KMS-11 (cell line): ENCODE data around the gene SYT1.

Source experiments
- H2AFZ ChIP-seq: fragments of 200-600 bp; sonication (generic); 2 replicates; pipeline ENCODE4 v1.6.1; 2016; ENCODE audit warnings: antibody characterized with exemption, mixed run types, low read depth
- H3K27ac ChIP-seq: fragments of 200-600 bp; sonication (generic); 2 replicates; pipeline ENCODE4 v1.6.1; 2016; ENCODE audit warnings: mild to moderate bottlenecking, mixed run types
- H3K27me3 ChIP-seq: fragments of 200-600 bp; sonication (generic); 2 replicates; pipeline ENCODE4 v1.6.1; 2017; ENCODE audit warnings: mild to moderate bottlenecking, low read depth, mixed run types, moderate library complexity; ENCODE audit not compliant: insufficient read depth
- H3K36me3 ChIP-seq: fragments of 200-600 bp; sonication (generic); 2 replicates; pipeline ENCODE4 v1.6.1; 2017; ENCODE audit warnings: mild to moderate bottlenecking, mixed run types; ENCODE audit not compliant: insufficient read depth
- H3K4me1 ChIP-seq: fragments of 200-600 bp; sonication (generic); 2 replicates; pipeline ENCODE4 v1.6.1; 2016; ENCODE audit warnings: mild to moderate bottlenecking, low read depth, mixed run types; ENCODE audit not compliant: poor library complexity, severe bottlenecking
- H3K4me2 ChIP-seq: fragments of 200-600 bp; sonication (generic); 2 replicates; pipeline ENCODE4 v1.7.0; 2016; ENCODE audit warnings: mild to moderate bottlenecking, mixed run types
- H3K4me3 ChIP-seq: fragments of 200-600 bp; sonication (generic); IDR thresholded peaks from 2 replicates; pipeline ENCODE4 v1.6.1; 2017; ENCODE audit warnings: low read depth, low read length, mixed read lengths; ENCODE audit not compliant: insufficient read depth
- H3K79me2 ChIP-seq: fragments of 200-600 bp; sonication (generic); 2 replicates; pipeline ENCODE4 v1.6.1; 2016; ENCODE audit warnings: low read depth, mixed run types; ENCODE audit not compliant: insufficient read depth
- H3K9ac ChIP-seq: fragments of 200-600 bp; sonication (generic); 2 replicates; pipeline ENCODE4 v1.6.1; 2016; ENCODE audit warnings: mild to moderate bottlenecking, mixed run types
- H4K20me1 ChIP-seq: fragments of 200-600 bp; sonication (generic); 2 replicates; pipeline ENCODE4 v1.6.1; 2016; ENCODE audit warnings: mild to moderate bottlenecking, mixed run types; ENCODE audit not compliant: insufficient read depth
- CTCF ChIP-seq: fragments of 200-600 bp; sonication (generic); conservative IDR thresholded peaks from 2 replicates; pipeline ENCODE4 v1.6.1; 2017; ENCODE audit warnings: low read depth, mild to moderate bottlenecking, antibody characterized with exemption, low read length, moderate library complexity, mixed read lengths

Gene SYT1

GRCh38 chr12:79223210-79223609 lies 358.6 kb downstream of the SYT1 start:
- TF ChIP-seq CTCF, result no peak
- Histone ChIP-seq H3K4me3 (no peak overlapping the region), H3K27me3 (no peaks in the 10 kb centered on the region), H3K4me2 (no peak overlapping the region), H3K4me1 (no peaks in the 10 kb centered on the region), H3K36me3 (no peaks in the 10 kb centered on the region), H2AFZ (no peak overlapping the region), H3K9ac (no peak overlapping the region), H3K79me2 (no peaks in the 10 kb centered on the region), H3K27ac (no peak overlapping the region), H4K20me1 (no peaks in the 10 kb centered on the region)

GRCh38 chr12:79223761-79224160 lies 359.2 kb downstream of the SYT1 start:
- no peaks in the 10 kb centered on the region for H3K79me2 ChIP-seq
- H3K27ac ChIP-seq, result no peak overlapping the region
- H3K27me3 ChIP-seq, result no peaks in the 10 kb centered on the region
- no peak overlapping the region for H3K9ac ChIP-seq
- no peaks in the 10 kb centered on the region for H4K20me1 ChIP-seq
- TF ChIP-seq CTCF, result no peak
- no peak overlapping the region for H2AFZ ChIP-seq
- no peak overlapping the region for H3K4me2 ChIP-seq
- no peaks in the 10 kb centered on the region for H3K4me1 ChIP-seq
- H3K4me3 ChIP-seq, result no peak overlapping the region
- no peaks in the 10 kb centered on the region for H3K36me3 ChIP-seq

GRCh38 chr12:79227091-79227490 lies 362.5 kb downstream of the SYT1 start:
- Histone ChIP-seq H3K27ac (no peak overlapping the region), H3K4me1 (peaks cover 11% of the 10 kb centered on the region), H3K79me2 (no peaks in the 10 kb centered on the region), H3K4me2 (no peak overlapping the region), H4K20me1 (no peaks in the 10 kb centered on the region), H3K4me3 (no peak overlapping the region), H3K27me3 (no peaks in the 10 kb centered on the region), H2AFZ (no peak overlapping the region), H3K36me3 (no peaks in the 10 kb centered on the region), H3K9ac (no peak overlapping the region)
- no peak for TF ChIP-seq CTCF

- H3K27ac ChIP-seq, result no peak overlapping the region
- H2AFZ ChIP-seq, result no peak overlapping the region
- H3K4me3 ChIP-seq, result no peak overlapping the region
- H3K27me3 ChIP-seq, result no peaks in the 10 kb centered on the region
- no peaks in the 10 kb centered on the region for H3K79me2 ChIP-seq
- H3K4me1 ChIP-seq, result peaks cover 15% of the 10 kb centered on the region
- H3K36me3 ChIP-seq, result no peaks in the 10 kb centered on the region
- H3K4me2 ChIP-seq, result no peak overlapping the region
- H3K9ac ChIP-seq, result no peak overlapping the region
- no peaks in the 10 kb centered on the region for H4K20me1 ChIP-seq
- TF ChIP-seq CTCF, result no peak
Observed at GRCh38 chr12:79227646-79228045, 363.1 kb downstream of the SYT1 start.
